ENCODE results near the gene SRGAP1.
A peak's percentile ranks its signal among the peaks of the same experiment; 100 is the strongest.

The SRGAP1 gene

GRCh38 chr12:64171715-64172114, 327.2 kb downstream of the SRGAP1 start:
- peaks cover 37% of the 10 kb centered on the region for H3K4me1 ChIP-seq (ENCODE audit: control insufficient read depth, insufficient read depth, low read length, unreplicated experiment)
- peak overlapping the region; percentile 75 for H3K27ac ChIP-seq (ENCODE audit: low read depth, low read length)
- no peak overlapping the region for H2AFZ ChIP-seq (ENCODE audit: low read length, unreplicated experiment)

GRCh38 chr12:64172143-64172970, 327.9 kb downstream of the SRGAP1 start:
- Histone ChIP-seq H2AFZ (ENCODE audit: low read length, unreplicated experiment) (no peak overlapping the region), H3K79me2 (ENCODE audit: control insufficient read depth, insufficient read depth, low read length, unreplicated experiment) (no peaks in the 10 kb centered on the region), H3K4me3 (ENCODE audit: low read depth, low read length) (no peak overlapping the region), H3K27me3 (ENCODE audit: insufficient read depth, low read length) (no peaks in the 10 kb centered on the region), H3K27ac (ENCODE audit: low read depth, low read length) (peak overlapping the region; percentile 75), H3K4me1 (ENCODE audit: control insufficient read depth, insufficient read depth, low read length, unreplicated experiment) (peaks cover 42% of the 10 kb centered on the region), H3K36me3 (ENCODE audit: insufficient read depth, low read length) (no peaks in the 10 kb centered on the region)

More at GRCh38 chr12:64171715-64172114, 327.2 kb downstream of the SRGAP1 start:
- Histone ChIP-seq H3K36me3 (ENCODE audit: insufficient read depth, low read length) (no peaks in the 10 kb centered on the region), H3K27me3 (ENCODE audit: insufficient read depth, low read length) (no peaks in the 10 kb centered on the region), H3K79me2 (ENCODE audit: control insufficient read depth, insufficient read depth, low read length, unreplicated experiment) (no peaks in the 10 kb centered on the region), H3K4me3 (ENCODE audit: low read depth, low read length) (0 out of 2 replicates have a peak overlapping the region, but pooled peaks have one; percentile 2)

DNA sequence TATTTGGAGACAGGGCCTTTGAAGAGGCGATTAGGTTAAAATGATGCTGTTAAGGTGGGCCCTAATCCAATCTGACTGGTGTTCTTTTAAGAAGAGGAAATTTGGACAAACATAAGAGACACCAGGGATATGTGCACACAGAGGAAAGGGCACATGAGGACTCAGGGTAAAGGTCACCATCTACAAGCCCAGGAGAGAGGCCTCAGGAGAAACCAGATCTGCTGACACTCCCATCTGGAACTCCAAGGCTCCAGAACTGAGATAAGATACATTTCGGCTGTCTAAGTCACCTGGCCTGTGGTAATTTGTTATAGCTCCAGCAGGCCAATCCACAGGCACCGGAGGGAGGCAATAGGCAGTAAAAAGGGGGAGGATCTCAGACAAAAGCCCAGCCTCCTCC, 329.0 kb downstream of the SRGAP1 start:
- peaks cover 53% of the 10 kb centered on the region for H3K4me1 ChIP-seq (ENCODE audit: control insufficient read depth, insufficient read depth, low read length, unreplicated experiment)
- no peaks in the 10 kb centered on the region for H3K36me3 ChIP-seq (ENCODE audit: insufficient read depth, low read length)
- no peaks in the 10 kb centered on the region for H3K27me3 ChIP-seq (ENCODE audit: insufficient read depth, low read length)
- H3K4me3 ChIP-seq (ENCODE audit: low read depth, low read length), result no peak overlapping the region
- 0 out of 2 replicates have a peak overlapping the region, but pooled peaks have one; percentile 5 for H3K27ac ChIP-seq (ENCODE audit: low read depth, low read length)
- no peak overlapping the region for H2AFZ ChIP-seq (ENCODE audit: low read length, unreplicated experiment)
- no peaks in the 10 kb centered on the region for H3K79me2 ChIP-seq (ENCODE audit: control insufficient read depth, insufficient read depth, low read length, unreplicated experiment)

DNA sequence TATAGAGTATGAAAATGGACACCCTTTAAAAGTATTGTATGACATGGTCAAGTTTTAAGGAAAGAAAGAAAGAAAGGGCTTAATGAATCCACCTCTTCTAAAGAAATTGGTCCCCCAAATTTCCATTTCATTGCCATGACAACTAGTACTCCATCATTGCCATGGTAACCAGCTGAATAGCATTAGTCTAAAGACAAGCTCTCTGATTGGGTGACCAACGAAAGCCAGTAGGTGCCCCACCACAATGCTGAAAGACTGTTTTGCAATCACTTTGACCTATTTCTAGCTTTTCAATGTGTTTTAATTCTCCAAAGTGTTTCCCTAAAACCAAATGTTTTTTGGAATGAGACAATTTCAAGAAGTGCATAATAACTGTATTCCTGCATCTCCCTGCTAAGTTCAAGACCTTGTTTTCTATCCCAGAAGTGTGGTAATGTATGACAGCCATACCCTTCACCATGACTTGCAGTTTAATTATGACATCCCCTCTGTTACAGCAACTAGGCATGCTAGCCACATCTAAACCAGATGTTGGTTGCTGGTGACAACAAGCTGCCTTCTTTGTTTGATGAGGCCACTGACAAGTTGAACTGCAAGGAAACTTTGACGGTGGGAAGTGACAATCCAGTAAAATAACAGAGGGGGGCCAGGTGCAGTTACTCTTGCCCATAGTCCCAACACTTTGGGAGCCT, 330.9 kb downstream of the SRGAP1 start:
- Histone ChIP-seq H3K27ac (ENCODE audit: low read depth, low read length) (no peak overlapping the region), H2AFZ (ENCODE audit: low read length, unreplicated experiment) (no peak overlapping the region), H3K4me3 (ENCODE audit: low read depth, low read length) (no peak overlapping the region), H3K27me3 (ENCODE audit: insufficient read depth, low read length) (no peaks in the 10 kb centered on the region), H3K79me2 (ENCODE audit: control insufficient read depth, insufficient read depth, low read length, unreplicated experiment) (no peaks in the 10 kb centered on the region), H3K4me1 (ENCODE audit: control insufficient read depth, insufficient read depth, low read length, unreplicated experiment) (peaks cover 64% of the 10 kb centered on the region), H3K36me3 (ENCODE audit: insufficient read depth, low read length) (no peaks in the 10 kb centered on the region)

- H3K27me3 ChIP-seq (ENCODE audit: insufficient read depth, low read length), result no peaks in the 10 kb centered on the region
- no peaks in the 10 kb centered on the region for H3K79me2 ChIP-seq (ENCODE audit: control insufficient read depth, insufficient read depth, low read length, unreplicated experiment)
- H3K27ac ChIP-seq (ENCODE audit: low read depth, low read length), result no peak overlapping the region
- no peak overlapping the region for H2AFZ ChIP-seq (ENCODE audit: low read length, unreplicated experiment)
- H3K36me3 ChIP-seq (ENCODE audit: insufficient read depth, low read length), result no peaks in the 10 kb centered on the region
- no peak overlapping the region for H3K4me3 ChIP-seq (ENCODE audit: low read depth, low read length)
- H3K4me1 ChIP-seq (ENCODE audit: control insufficient read depth, insufficient read depth, low read length, unreplicated experiment), result peaks cover 59% of the 10 kb centered on the region
Measured at GRCh38 chr12:64177001-64177400, 332.5 kb downstream of the SRGAP1 start.

DNA sequence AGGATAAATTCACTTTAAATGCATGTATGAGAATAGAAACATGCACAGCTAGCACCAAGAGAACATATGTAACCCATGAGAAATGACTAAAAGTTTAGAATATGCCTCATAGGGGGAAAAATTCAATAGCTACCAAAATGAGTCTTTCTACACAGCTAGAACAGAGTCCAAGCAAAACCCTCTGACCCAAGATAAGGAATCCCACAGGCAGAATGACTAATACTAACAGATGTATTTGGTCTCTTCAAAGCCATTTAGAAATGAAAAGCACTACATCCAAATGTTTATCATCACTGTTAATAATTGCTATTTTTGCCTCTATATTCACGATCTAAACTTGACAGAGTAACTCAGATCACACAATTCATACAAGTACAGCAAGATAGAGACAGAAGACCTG, 333.6 kb downstream of the SRGAP1 start:
- Histone ChIP-seq H3K4me3 (ENCODE audit: low read depth, low read length) (no peak overlapping the region), H3K27me3 (ENCODE audit: insufficient read depth, low read length) (no peaks in the 10 kb centered on the region), H3K4me1 (ENCODE audit: control insufficient read depth, insufficient read depth, low read length, unreplicated experiment) (peaks cover 61% of the 10 kb centered on the region), H2AFZ (ENCODE audit: low read length, unreplicated experiment) (no peak overlapping the region), H3K27ac (ENCODE audit: low read depth, low read length) (peak overlapping the region; percentile 46), H3K36me3 (ENCODE audit: insufficient read depth, low read length) (no peaks in the 10 kb centered on the region), H3K79me2 (ENCODE audit: control insufficient read depth, insufficient read depth, low read length, unreplicated experiment) (no peaks in the 10 kb centered on the region)

- H3K27me3 ChIP-seq (ENCODE audit: insufficient read depth, low read length), result no peaks in the 10 kb centered on the region
- peak overlapping the region; percentile 97 for H3K27ac ChIP-seq (ENCODE audit: low read depth, low read length)
- H3K4me1 ChIP-seq (ENCODE audit: control insufficient read depth, insufficient read depth, low read length, unreplicated experiment), result peaks cover 55% of the 10 kb centered on the region
- H3K4me3 ChIP-seq (ENCODE audit: low read depth, low read length), result peak overlapping the region; percentile 40
- no peaks in the 10 kb centered on the region for H3K36me3 ChIP-seq (ENCODE audit: insufficient read depth, low read length)
- H3K79me2 ChIP-seq (ENCODE audit: control insufficient read depth, insufficient read depth, low read length, unreplicated experiment), result no peaks in the 10 kb centered on the region
- peak overlapping the region; percentile 57 for H2AFZ ChIP-seq (ENCODE audit: low read length, unreplicated experiment)
Measured at GRCh38 chr12:64180951-64181350, 336.5 kb downstream of the SRGAP1 start.

- peak overlapping the region; percentile 97 for H3K27ac ChIP-seq (ENCODE audit: low read depth, low read length)
- peak overlapping the region; percentile 57 for H2AFZ ChIP-seq (ENCODE audit: low read length, unreplicated experiment)
Measured at GRCh38 chr12:64181430-64182291, 337.2 kb downstream of the SRGAP1 start.

DNA sequence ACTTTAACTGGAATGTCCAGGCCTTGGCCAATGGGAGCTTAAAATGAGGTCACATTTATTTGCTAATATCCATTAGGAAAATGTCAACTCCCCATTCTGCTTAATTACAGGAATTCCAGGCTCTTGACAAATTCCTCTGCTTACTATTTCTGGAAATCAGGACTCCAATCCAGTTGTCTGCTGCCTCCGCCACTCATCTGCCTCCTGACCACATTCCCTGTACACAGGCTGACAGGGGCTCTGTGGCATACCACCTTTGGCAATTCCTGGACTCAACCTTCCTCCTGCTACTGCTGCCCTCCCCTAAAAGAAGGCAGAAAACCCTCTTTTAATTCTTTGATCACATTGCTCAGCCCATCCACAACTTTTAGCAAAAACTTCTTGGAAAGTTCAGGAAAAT, 339.7 kb downstream of the SRGAP1 start:
- Histone ChIP-seq H2AFZ (ENCODE audit: low read length, unreplicated experiment) (no peak overlapping the region), H3K36me3 (ENCODE audit: insufficient read depth, low read length) (no peaks in the 10 kb centered on the region), H3K79me2 (ENCODE audit: control insufficient read depth, insufficient read depth, low read length, unreplicated experiment) (no peaks in the 10 kb centered on the region), H3K27ac (ENCODE audit: low read depth, low read length) (no peak overlapping the region), H3K4me3 (ENCODE audit: low read depth, low read length) (no peak overlapping the region), H3K27me3 (ENCODE audit: insufficient read depth, low read length) (no peaks in the 10 kb centered on the region), H3K4me1 (ENCODE audit: control insufficient read depth, insufficient read depth, low read length, unreplicated experiment) (peaks cover 56% of the 10 kb centered on the region)

More at GRCh38 chr12:64181430-64182291, 337.2 kb downstream of the SRGAP1 start:
- Histone ChIP-seq H3K79me2 (ENCODE audit: control insufficient read depth, insufficient read depth, low read length, unreplicated experiment) (no peaks in the 10 kb centered on the region), H3K4me3 (ENCODE audit: low read depth, low read length) (peak overlapping the region; percentile 40), H3K36me3 (ENCODE audit: insufficient read depth, low read length) (no peaks in the 10 kb centered on the region), H3K4me1 (ENCODE audit: control insufficient read depth, insufficient read depth, low read length, unreplicated experiment) (peaks cover 58% of the 10 kb centered on the region), H3K27me3 (ENCODE audit: insufficient read depth, low read length) (no peaks in the 10 kb centered on the region)

DNA sequence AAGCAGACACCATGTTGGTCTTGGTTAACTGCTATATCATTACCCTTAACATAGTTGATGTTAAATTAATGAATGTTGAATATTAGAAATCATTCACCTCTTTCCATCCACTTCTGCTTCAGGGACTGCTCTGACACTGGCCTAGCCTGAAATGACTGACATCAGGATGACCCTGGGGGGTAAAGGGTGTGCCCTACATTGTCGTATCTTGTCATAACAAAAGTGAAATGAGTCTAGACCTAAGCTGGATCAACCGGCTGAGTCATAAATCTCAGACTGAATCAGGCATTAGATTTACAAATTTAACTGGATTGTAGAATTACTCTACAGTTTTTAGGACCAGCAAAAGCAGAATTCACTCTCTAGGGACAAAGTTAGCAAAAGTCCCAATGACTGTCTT, 342.3 kb downstream of the SRGAP1 start:
- Histone ChIP-seq H3K79me2 (ENCODE audit: control insufficient read depth, insufficient read depth, low read length, unreplicated experiment) (no peaks in the 10 kb centered on the region), H3K4me3 (ENCODE audit: low read depth, low read length) (peak overlapping the region; percentile 71), H3K4me1 (ENCODE audit: control insufficient read depth, insufficient read depth, low read length, unreplicated experiment) (peaks cover 40% of the 10 kb centered on the region), H3K36me3 (ENCODE audit: insufficient read depth, low read length) (no peaks in the 10 kb centered on the region), H3K27me3 (ENCODE audit: insufficient read depth, low read length) (no peaks in the 10 kb centered on the region), H3K27ac (ENCODE audit: low read depth, low read length) (peak overlapping the region; percentile 93), H2AFZ (ENCODE audit: low read length, unreplicated experiment) (peak overlapping the region; percentile 17)

Measured in ACC112 (cell line).